Mammary epithelial cell (primary cell): ENCODE measurements around the gene DCC.

Experiments
- EZH2 ChIP-seq: IDR thresholded peaks from 2 replicates; pipeline ENCODE4 v1.6.1; 2012; ENCODE audit warnings: low read length, inconsistent platforms, borderline replicate concordance
- TF ChIP-seq, protein P1 (sequence below), 2 donors: IDR thresholded peaks in 1 of 2; conservative IDR thresholded peaks in 1 of 2; 2 replicates each; pipeline ENCODE4 v1.5.1; 2011 to 2012; ENCODE audit warnings: inconsistent platforms in 2 of 2, low read length in 2 of 2, mild to moderate bottlenecking in 2 of 2, control low read depth in 1 of 2, low read depth in 1 of 2; ENCODE audit not compliant: insufficient read depth in 1 of 2; ENCODE audit errors: extremely low read depth in 1 of 2

DNA sequence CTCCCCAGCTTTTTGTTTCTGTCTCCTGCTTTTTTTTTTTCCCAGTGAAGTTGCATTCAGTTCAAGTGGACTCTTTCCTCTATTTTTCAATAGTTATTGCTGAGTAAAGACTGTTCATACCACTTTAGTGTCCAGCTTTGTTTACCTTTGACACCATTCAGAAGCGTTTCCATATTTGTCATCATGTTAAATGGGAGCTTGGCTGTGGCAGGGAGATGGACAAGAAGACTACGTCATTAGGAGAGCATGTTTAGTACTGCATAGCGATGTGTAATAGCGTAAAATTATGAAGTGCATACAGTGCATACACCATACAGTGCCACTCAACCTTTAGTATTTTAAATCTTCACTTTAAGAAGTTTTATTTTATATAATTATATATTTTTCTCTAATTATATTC lies 655.9 kb downstream of the DCC start:
- TF ChIP-seq, protein P1, sequence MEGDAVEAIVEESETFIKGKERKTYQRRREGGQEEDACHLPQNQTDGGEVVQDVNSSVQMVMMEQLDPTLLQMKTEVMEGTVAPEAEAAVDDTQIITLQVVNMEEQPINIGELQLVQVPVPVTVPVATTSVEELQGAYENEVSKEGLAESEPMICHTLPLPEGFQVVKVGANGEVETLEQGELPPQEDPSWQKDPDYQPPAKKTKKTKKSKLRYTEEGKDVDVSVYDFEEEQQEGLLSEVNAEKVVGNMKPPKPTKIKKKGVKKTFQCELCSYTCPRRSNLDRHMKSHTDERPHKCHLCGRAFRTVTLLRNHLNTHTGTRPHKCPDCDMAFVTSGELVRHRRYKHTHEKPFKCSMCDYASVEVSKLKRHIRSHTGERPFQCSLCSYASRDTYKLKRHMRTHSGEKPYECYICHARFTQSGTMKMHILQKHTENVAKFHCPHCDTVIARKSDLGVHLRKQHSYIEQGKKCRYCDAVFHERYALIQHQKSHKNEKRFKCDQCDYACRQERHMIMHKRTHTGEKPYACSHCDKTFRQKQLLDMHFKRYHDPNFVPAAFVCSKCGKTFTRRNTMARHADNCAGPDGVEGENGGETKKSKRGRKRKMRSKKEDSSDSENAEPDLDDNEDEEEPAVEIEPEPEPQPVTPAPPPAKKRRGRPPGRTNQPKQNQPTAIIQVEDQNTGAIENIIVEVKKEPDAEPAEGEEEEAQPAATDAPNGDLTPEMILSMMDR (conservative IDR thresholded peaks at IDR 0.05 in 1 of 2, IDR thresholded peaks at IDR 0.05 in 1 of 2; ENCODE audit: extremely low read depth in 1 of 2, insufficient read depth in 1 of 2, low read depth in 1 of 2, low read length in 2 of 2) = no peak
- no peak for TF ChIP-seq EZH2
